Spleen (tissue), 7 donors: ENCODE measurements around the gene C12orf60.

ENCODE experiments used
- POLR2AphosphoS5 ChIP-seq, 3 donors: sonication (generic); formaldehyde crosslinking; IDR thresholded peaks; one replicate each; pipeline ENCODE4 v1.5.1; 2017; ENCODE audit warnings: antibody characterized with exemption in 3 of 3
- TF ChIP-seq, protein P1 (sequence below), 11 experiments: fragments of 200-600 bp in 7 of 11; fragments of 450-650 bp in 4 of 11; sonication (generic) in 4 of 11; IDR thresholded peaks in 8 of 11; conservative IDR thresholded peaks in 3 of 11; 1 replicate in 7 of 11; 2 replicates in 4 of 11; pipeline versions ENCODE4 v1.4.0 to v1.8.0; 2016 to 2021; ENCODE audit warnings: antibody characterized with exemption in 11 of 11, inconsistent platforms in 4 of 11, mild to moderate bottlenecking in 1 of 11
- donor health status: DM: no; HTN: no; CAD: no; lungs with moderate emphysema.
- donor health status: DM: no; HTN: no; CAD: no.
- donor health status: DM: no; HTN: no; CAD: no.

DNA sequence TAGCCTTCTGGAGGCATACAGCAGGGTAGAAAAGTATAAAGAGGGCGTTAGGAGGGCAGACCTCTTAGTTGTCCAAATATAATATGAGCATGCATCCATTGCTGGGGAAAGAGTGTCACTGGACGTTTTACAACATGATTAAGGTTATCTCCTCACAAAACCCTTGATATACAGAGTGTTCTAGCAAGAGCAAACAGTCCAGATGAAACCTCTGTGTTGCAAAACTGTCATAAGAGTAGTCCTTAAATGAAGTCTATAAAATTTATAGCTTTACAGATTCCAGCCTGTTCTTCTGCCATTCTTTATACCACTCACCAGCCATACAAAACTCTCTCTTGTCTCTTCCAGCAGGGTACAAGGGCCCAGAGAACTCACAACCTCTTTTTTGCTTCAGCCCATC, 21.9 kb upstream of the C12orf60 start:
- TF ChIP-seq, protein P1, sequence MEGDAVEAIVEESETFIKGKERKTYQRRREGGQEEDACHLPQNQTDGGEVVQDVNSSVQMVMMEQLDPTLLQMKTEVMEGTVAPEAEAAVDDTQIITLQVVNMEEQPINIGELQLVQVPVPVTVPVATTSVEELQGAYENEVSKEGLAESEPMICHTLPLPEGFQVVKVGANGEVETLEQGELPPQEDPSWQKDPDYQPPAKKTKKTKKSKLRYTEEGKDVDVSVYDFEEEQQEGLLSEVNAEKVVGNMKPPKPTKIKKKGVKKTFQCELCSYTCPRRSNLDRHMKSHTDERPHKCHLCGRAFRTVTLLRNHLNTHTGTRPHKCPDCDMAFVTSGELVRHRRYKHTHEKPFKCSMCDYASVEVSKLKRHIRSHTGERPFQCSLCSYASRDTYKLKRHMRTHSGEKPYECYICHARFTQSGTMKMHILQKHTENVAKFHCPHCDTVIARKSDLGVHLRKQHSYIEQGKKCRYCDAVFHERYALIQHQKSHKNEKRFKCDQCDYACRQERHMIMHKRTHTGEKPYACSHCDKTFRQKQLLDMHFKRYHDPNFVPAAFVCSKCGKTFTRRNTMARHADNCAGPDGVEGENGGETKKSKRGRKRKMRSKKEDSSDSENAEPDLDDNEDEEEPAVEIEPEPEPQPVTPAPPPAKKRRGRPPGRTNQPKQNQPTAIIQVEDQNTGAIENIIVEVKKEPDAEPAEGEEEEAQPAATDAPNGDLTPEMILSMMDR (IDR thresholded peaks at IDR 0.05 in 8 of 11, conservative IDR thresholded peaks at IDR 0.05 in 3 of 11) = no peak
- TF ChIP-seq POLR2AphosphoS5 (IDR thresholded peaks at IDR 0.05) = no peak
